Measurements from ENCODE around the gene RELB. TPM values are rescaled to one million over a fixed set of nuclear protein-coding genes. Genes with fewer than 3 reads are reported as not detected.
A peak's percentile ranks its signal among the peaks of the same experiment; 100 is the strongest.

RELB gene
- total RNA-seq, 1 donor from 2014 or later: 72.7 TPM

DNA sequence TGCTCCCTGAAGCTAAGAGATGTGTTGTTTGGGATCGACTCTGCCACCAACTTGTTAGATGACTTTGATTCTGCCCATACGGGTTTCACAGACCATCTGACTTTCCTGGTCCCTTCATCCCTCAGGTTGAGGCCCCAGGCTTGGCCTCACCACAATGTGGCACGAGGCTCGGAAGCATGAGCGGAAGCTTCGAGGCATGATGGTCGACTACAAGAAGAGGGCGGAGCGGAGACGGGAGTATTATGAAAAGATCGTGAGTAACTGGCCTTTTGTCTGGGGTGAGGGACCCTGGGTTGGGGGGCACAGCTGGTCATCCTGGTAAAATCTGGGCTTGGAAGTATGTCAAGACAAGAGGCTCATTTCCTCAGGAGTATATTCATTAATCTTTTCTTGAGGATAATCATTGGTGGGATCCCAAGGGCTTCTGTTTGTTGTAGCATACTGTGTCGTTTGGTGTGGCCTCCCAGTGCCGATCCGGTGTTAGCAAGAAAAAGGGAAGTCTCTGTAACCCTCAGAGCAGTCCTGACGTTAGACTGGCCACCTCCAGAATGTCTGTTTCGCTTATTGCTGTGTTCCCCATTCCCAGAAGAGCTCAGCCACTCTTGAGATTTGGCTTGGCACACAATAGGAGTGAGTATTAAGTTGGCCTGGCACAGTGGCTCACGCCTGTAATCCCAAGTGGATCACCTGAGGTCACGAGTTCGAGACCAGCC is 39.0 kb downstream of the RELB start:
- H3K27ac Mint-ChIP-seq: peak overlapping the region; percentile 95
- H3K27me3 Mint-ChIP-seq: no peaks in the 10 kb centered on the region
- no peaks in the 10 kb centered on the region for H3K9me3 Mint-ChIP-seq
- DNase-seq: no peak
- H3K4me1 Mint-ChIP-seq: peaks cover 27% of the 10 kb centered on the region
- peaks cover 60% of the 10 kb centered on the region for H3K36me3 Mint-ChIP-seq (ENCODE audit: low read depth)
- intact Hi-C loops (cut with micrococcal nuclease): no loop called here
- H3K4me3 Mint-ChIP-seq: peak overlapping the region; percentile 88

DNA sequence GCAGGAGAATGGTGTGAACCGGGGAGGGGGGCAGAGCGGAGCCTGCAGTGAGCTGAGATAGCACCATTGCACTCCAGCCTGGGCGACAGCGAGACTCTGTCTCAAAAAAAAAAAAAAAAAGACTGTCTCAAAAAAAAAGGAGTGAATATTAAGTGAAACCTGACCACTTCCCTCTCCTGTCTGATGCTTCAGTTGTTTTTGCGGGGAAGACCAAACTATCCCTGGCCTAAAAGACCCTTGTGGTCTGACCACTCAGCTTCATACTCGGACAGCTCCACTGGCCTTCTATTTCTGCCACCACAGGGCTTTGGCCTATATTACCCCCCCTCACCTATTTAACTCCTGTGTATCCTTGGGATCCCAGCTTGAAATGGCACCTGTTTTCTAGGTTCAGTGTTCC is 39.9 kb downstream of the RELB start:
- no peak overlapping the region for H3K27ac Mint-ChIP-seq
- H3K27me3 Mint-ChIP-seq: no peaks in the 10 kb centered on the region
- H3K36me3 Mint-ChIP-seq (ENCODE audit: low read depth): peaks cover 60% of the 10 kb centered on the region
- no peak for DNase-seq
- intact Hi-C loops (cut with micrococcal nuclease): no loop called here
- H3K4me3 Mint-ChIP-seq: peak overlapping the region; percentile 56
- no peaks in the 10 kb centered on the region for H3K9me3 Mint-ChIP-seq
- H3K4me1 Mint-ChIP-seq: peaks cover 34% of the 10 kb centered on the region

- no peak overlapping the region for H3K4me3 Mint-ChIP-seq
- H3K27ac Mint-ChIP-seq: no peak overlapping the region
- intact Hi-C loops (cut with micrococcal nuclease): no loop called here
These were observed 44.5 kb downstream of the RELB start for GRCh38 chr19:45045671-45046353.

GRCh38 chr19:45046355-45046754 is 45.1 kb downstream of the RELB start:
- intact Hi-C loops (cut with micrococcal nuclease): no loop called here
- H3K9me3 Mint-ChIP-seq: no peaks in the 10 kb centered on the region
- peaks cover 41% of the 10 kb centered on the region for H3K4me1 Mint-ChIP-seq
- no peak overlapping the region for H3K27ac Mint-ChIP-seq
- no peak for DNase-seq
- H3K36me3 Mint-ChIP-seq (ENCODE audit: low read depth): peaks cover 47% of the 10 kb centered on the region
- peak overlapping the region; percentile 56 for H3K4me3 Mint-ChIP-seq
- no peaks in the 10 kb centered on the region for H3K27me3 Mint-ChIP-seq

More at GRCh38 chr19:45045671-45046353, 44.5 kb downstream of the RELB start:
- Mint-ChIP-seq H3K4me1 (peaks cover 44% of the 10 kb centered on the region), H3K36me3 (ENCODE audit: low read depth) (peaks cover 48% of the 10 kb centered on the region), H3K27me3 (no peaks in the 10 kb centered on the region), H3K9me3 (no peaks in the 10 kb centered on the region)
- no peak for DNase-seq

- peaks cover 32% of the 10 kb centered on the region for H3K4me1 Mint-ChIP-seq
These were observed 46.0 kb downstream of the RELB start for GRCh38 chr19:45047188-45047797.

DNA sequence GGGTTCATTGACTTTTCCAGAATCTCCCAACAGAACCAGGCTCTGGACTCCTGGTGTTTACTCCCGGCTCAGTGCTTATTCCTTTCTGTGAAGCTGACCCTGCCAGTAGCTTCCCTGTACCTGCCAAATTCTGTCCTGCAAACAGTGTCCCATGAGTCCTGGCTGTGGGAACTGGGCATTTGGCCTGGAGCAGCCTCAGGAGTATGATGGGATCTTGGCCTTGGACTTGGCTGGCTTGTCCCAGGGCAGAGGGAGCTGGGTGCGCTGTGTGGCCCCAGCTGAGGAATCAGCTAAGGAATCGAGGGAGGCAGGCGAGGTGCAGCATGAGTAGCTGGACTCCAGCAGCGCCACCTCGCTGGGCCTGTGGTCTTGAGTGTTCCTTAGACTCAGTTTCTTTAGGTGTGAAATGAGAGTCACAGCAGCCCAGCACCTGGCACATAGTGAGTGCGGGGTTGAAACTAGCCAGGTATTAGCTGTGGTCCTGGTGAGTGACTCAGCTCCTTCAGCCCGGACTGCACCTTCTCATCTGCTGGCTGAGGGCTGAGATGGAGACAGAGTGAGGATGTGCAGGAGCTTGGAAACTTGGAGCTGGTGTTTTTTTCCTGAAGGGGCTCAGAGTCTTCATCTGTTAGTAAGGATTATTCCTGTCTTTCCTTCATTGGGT is 47.9 kb downstream of the RELB start:
- Mint-ChIP-seq H3K9me3 (no peaks in the 10 kb centered on the region), H3K36me3 (ENCODE audit: low read depth) (peaks cover 40% of the 10 kb centered on the region), H3K4me3 (no peak overlapping the region), H3K27ac (peak overlapping the region; percentile 34), H3K4me1 (peaks cover 32% of the 10 kb centered on the region), H3K27me3 (no peaks in the 10 kb centered on the region)
- DNase-seq: no peak
- intact Hi-C loops (cut with micrococcal nuclease): no loop called here

More at GRCh38 chr19:45047188-45047797, 46.0 kb downstream of the RELB start:
- no peaks in the 10 kb centered on the region for H3K9me3 Mint-ChIP-seq
- H3K27ac Mint-ChIP-seq: peak overlapping the region; percentile 67
- H3K4me3 Mint-ChIP-seq: peak overlapping the region; percentile 56
- H3K36me3 Mint-ChIP-seq (ENCODE audit: low read depth): peaks cover 41% of the 10 kb centered on the region
- intact Hi-C loops (cut with micrococcal nuclease): no loop called here
- no peaks in the 10 kb centered on the region for H3K27me3 Mint-ChIP-seq
- no peak for DNase-seq

GRCh38 chr19:45050036-45050435 is 48.8 kb downstream of the RELB start:
- intact Hi-C loops (cut with micrococcal nuclease): no loop called here
- Mint-ChIP-seq H3K27me3 (no peaks in the 10 kb centered on the region), H3K9me3 (no peaks in the 10 kb centered on the region), H3K27ac (no peak overlapping the region), H3K4me1 (peaks cover 31% of the 10 kb centered on the region), H3K4me3 (no peak overlapping the region), H3K36me3 (ENCODE audit: low read depth) (peaks cover 41% of the 10 kb centered on the region)
- no peak for DNase-seq

DNA sequence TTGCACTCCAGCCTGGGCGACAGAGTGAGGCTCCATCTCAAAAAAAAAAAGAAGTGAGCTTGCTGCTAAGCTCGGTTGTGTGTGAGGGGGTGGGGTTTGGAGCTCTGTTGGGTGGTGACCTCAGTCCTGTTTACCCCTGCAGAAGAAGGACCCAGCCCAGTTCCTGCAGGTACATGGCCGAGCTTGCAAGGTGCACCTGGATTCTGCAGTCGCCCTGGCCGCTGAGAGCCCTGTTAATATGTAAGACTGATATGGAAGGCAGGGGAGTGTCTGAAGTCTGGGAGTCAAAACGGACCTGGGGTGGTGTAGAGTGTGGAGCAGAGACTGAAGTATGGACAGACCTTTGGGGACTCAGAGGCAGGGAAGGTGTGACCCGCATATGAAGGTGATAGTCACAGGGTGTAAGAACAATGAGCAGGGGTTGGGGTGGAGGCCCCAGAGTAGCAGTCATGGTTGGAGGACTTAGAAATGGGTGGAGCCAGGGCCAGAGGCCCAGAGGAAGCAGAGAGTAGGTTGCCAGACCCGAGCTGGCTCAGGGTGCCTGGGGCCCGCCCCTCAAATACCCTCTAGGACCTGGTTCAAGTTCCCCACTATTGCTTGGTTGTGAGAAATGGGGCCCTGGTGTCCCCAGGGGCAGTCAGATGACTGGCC is 50.8 kb downstream of the RELB start:
- intact Hi-C loops (cut with micrococcal nuclease): no loop called here
- H3K27me3 Mint-ChIP-seq: no peaks in the 10 kb centered on the region
- no peak overlapping the region for H3K27ac Mint-ChIP-seq

GRCh38 chr19:45056831-45057230 is 55.6 kb downstream of the RELB start:
- Mint-ChIP-seq H3K4me1 (peaks cover 4% of the 10 kb centered on the region), H3K27me3 (no peaks in the 10 kb centered on the region), H3K4me3 (no peak overlapping the region), H3K27ac (no peak overlapping the region), H3K9me3 (no peaks in the 10 kb centered on the region), H3K36me3 (ENCODE audit: low read depth) (peaks cover 63% of the 10 kb centered on the region)
- intact Hi-C loops (cut with micrococcal nuclease): no loop called here
- DNase-seq: no peak

More for the DNA sequence above, 50.8 kb downstream of the RELB start:
- no peak overlapping the region for H3K4me3 Mint-ChIP-seq
- peaks cover 37% of the 10 kb centered on the region for H3K36me3 Mint-ChIP-seq (ENCODE audit: low read depth)
- no peaks in the 10 kb centered on the region for H3K9me3 Mint-ChIP-seq
- no peak for DNase-seq
- H3K4me1 Mint-ChIP-seq: peaks cover 16% of the 10 kb centered on the region

DNA sequence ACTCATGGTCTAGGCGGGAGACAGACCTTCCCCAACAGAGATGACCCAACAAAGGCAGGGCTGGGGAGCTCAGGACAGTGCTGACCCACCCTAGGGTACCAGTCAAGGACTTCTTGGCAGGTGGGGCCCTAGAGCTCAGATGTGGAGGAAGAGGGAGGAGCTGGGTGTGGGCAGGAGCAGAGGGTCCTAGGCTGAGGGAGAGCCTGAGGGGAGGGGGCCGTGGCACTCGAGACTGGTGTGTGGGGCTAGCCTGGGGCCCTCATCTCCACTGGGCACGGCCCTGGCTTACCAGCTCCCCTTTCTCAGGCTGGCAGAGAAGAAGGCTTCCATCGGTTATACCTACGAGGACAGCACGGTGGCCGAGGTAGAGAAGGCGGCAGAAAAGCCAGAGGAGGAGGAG is 56.2 kb downstream of the RELB start:
- H3K4me1 Mint-ChIP-seq: peaks cover 4% of the 10 kb centered on the region
- H3K27ac Mint-ChIP-seq: no peak overlapping the region
- no peaks in the 10 kb centered on the region for H3K27me3 Mint-ChIP-seq
- H3K9me3 Mint-ChIP-seq: no peaks in the 10 kb centered on the region
- DNase-seq: no peak
- H3K36me3 Mint-ChIP-seq (ENCODE audit: low read depth): peaks cover 60% of the 10 kb centered on the region
- no peak overlapping the region for H3K4me3 Mint-ChIP-seq
- intact Hi-C loops (cut with micrococcal nuclease): no loop called here

DNA sequence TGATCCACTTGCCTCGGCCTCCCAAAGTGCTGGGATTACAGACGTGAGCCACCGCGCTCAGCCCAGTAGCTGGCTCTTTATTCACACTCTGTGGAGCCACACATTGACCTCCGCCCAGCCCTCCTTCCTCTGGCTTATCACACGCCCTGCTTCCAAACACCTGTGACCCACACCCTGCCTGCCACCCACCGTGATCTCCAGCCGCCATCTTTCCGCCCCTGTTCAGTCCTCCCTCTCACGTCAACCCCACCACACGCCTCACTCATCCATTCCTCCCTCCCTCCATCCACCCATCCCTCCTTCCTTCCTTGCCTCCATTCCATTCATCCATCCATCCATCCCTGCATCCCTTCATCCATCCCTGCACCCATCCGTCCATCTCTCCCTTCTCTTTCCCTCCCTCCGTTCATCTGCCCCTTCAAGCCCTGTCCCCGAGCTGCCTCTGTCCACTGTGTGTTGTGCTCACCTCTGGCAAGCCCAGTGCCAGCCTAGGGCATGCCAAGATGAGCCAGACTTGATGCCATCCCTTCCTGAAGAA is 57.4 kb downstream of the RELB start:
- no peaks in the 10 kb centered on the region for H3K9me3 Mint-ChIP-seq
- no peak for DNase-seq
- no peak overlapping the region for H3K27ac Mint-ChIP-seq
- no peaks in the 10 kb centered on the region for H3K27me3 Mint-ChIP-seq
- H3K36me3 Mint-ChIP-seq (ENCODE audit: low read depth): peaks cover 64% of the 10 kb centered on the region
- no peak overlapping the region for H3K4me3 Mint-ChIP-seq
- intact Hi-C loops (cut with micrococcal nuclease): loop anchor here (1.0 to 2.0 kb wide), 2 partner anchors 20 to 69 kb away; partner anchors contain the start of gene CLASRP
- H3K4me1 Mint-ChIP-seq: peaks cover 4% of the 10 kb centered on the region

DNA sequence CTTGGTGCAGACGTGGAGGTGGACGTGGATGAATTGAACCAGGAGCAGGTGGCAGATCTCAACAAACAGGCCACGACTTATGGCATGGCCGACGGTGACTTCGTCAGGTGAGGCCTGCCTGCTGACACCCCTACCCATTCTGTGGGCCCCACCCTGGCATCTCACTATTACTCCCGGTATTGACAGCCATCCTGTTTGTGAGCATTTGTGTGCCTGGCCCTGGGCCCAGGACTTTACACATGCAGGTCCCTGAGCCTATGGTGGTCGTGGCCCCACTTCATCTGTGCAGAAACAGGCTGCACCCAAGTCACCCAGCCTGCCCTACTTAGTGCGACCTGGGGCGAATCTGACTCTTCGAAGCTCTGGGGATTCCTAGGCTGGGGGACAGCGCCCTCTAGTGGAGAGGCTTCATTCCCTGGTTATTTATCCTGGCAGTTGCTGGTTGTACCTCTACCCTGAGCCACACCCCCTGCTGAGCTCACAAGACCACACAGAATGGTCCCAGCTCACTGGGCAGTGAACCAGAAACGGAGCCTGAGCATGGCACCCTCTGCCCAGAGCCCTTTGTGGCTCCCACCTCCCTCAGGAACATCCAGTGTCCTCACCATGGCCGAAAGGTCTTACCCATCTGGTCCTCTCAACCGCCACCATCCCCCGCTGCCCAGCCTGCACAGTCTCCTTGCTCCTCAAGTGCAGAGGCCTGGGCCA is 58.1 kb downstream of the RELB start:
- peaks cover 61% of the 10 kb centered on the region for H3K36me3 Mint-ChIP-seq (ENCODE audit: low read depth)
- DNase-seq: peak; percentile 95
- intact Hi-C loops (cut with micrococcal nuclease): loop anchor here (1.0 to 2.0 kb wide), 2 partner anchors 21 to 70 kb away; partner anchors contain the start of gene CLASRP
- H3K4me1 Mint-ChIP-seq: peaks cover 4% of the 10 kb centered on the region
- no peak overlapping the region for H3K27ac Mint-ChIP-seq
- H3K9me3 Mint-ChIP-seq: no peaks in the 10 kb centered on the region
- no peaks in the 10 kb centered on the region for H3K27me3 Mint-ChIP-seq
- H3K4me3 Mint-ChIP-seq: no peak overlapping the region

DNA sequence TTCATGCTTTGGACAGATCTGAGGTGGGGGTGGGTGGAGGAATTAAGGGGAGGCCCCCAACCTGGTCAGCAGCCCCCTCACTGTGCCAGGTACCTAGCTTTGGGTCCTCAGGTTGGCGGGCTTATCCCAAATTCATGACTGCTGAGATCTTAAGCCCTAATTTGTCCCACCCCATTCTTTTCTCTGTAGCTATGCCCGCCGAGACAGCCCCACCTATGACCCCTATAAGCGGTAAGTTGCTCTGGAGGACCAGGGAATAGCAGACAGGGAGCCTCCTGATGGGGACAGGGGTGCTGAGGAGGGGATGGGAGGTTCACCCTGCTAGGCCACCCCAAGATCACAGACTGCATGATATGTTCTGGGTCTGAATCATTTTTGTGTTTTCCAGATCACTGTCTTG is 60.7 kb downstream of the RELB start:
- no peak overlapping the region for H3K4me3 Mint-ChIP-seq
- intact Hi-C loops (cut with micrococcal nuclease): no loop called here
- no peaks in the 10 kb centered on the region for H3K27me3 Mint-ChIP-seq
- H3K27ac Mint-ChIP-seq: no peak overlapping the region
- peaks cover 4% of the 10 kb centered on the region for H3K4me1 Mint-ChIP-seq
- H3K9me3 Mint-ChIP-seq: no peaks in the 10 kb centered on the region
- no peak for DNase-seq
- H3K36me3 Mint-ChIP-seq (ENCODE audit: low read depth): peaks cover 61% of the 10 kb centered on the region

Measured in activated CD4-positive, alpha-beta T cell treated with anti-CD3 and anti-CD28 coated beads, Interleukin-2, amount 10 ng/mL, durations not matched to agents 24 days and 14 days (primary cell).